ENCODE results near the gene FAM13C. TPM values are rescaled to one million over a fixed set of nuclear protein-coding genes. Genes with fewer than 3 reads are reported as not detected.

FAM13C gene
- total RNA-seq, 1 donor from 2014 or later = 7.8 TPM

DNA sequence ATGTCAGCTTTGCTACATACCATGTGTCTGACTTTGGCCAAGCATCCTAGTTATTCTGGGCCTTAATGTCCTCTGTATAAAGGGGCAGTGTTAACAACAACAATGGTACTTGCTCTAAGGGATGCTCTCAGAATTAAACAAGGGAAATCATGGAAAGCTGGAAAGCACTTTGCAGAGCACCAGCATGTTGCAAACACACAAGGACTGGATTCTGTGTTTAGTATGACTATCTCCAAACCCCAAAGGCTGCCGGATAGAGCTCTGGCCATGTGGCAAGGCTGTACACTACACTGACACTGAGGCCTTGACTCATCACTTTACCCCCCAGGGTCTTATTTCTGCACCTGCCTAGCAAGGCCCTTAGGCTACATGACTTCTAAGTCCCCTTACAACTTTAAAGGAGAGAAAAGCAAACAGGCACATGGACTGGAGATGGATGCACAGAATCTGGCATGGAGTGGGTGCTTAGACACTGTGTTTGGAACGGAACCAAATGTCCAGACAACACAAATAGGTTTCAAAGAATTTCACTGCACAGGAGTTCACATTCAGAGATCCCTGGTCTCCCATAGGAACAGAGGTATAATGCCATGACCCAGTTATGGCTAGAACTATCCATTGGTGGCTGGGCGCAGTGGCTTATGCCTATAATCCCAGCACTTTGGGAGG, 74.6 kb downstream of the FAM13C start:
- DNase-seq (ENCODE audit: missing footprints) (no peak), ATAC-seq (no peak)
- intact Hi-C loops (cut with DNase I) = no loop called here

- no peak for ATAC-seq
- no peak for DNase-seq (ENCODE audit: missing footprints)
- intact Hi-C loops (cut with DNase I) = no loop called here
Measured at GRCh38 chr10:59285848-59286247, 76.5 kb downstream of the FAM13C start.

DNA sequence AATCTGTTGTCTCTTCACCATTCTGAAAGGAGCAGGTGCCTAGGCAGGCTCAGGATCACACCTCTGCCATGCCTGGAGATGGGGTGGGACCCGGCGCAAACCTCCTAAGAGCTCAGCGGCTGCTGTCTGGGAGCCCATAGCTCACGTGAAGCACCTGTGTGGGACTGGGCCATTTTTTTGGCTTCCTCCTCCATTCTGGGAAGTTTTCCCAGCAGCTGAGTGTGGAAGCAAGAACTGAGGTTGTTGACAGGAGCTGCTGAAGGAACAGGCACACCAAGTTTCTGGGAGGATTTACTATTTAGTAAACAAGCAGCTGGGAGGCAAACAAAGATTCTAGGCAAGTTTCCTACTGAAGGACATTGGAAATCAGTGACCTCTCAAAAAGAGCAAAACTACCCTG, 77.3 kb downstream of the FAM13C start:
- ATAC-seq = no peak
- intact Hi-C loops (cut with DNase I) = no loop called here

DNA sequence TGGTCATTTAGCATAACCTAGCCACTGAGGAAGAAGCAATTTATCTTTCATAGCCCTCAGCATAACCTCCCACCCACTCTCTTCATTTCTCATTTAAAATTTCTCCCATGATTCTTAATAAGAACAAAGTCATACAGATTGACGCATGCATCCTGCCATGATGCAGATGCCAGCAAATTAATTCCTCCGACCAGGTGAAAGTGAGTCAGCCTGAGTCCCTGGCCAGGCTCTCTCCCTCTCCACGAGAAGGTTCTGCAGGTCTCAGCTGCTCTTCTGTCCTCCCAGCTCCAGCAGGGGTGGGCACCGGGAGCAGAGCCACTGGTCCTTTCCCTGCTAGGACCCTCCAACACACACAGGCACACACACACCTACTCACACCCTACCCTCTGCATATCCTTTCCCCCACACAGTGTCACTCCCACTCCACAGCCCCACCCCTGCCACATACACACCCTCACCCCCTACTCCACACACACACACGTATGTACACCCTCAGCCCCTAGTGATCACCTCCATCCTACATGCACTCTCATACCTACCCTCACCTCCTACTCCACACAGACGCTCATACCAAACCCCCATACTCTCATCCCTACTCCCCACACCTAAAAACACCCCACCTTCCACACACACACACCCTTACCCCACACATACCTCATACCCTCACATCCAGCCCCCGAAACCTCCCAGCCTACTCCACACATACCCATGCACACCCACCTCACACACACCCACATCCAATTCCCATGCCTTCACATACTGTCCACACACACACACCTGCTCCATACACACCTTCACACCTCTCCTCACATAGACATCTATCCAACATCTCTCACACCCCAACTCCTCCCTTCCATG, 78.0 kb downstream of the FAM13C start:
- no peak for ATAC-seq
- intact Hi-C loops (cut with DNase I) = no loop called here
- DNase-seq (ENCODE audit: missing footprints) = no peak

More for the DNA sequence above, 77.3 kb downstream of the FAM13C start:
- no peak for DNase-seq (ENCODE audit: missing footprints)

GRCh38 chr10:59283456-59284091, 78.8 kb downstream of the FAM13C start:
- no peak for ATAC-seq
- intact Hi-C loops (cut with DNase I) = no loop called here
- no peak for DNase-seq (ENCODE audit: missing footprints)

DNA sequence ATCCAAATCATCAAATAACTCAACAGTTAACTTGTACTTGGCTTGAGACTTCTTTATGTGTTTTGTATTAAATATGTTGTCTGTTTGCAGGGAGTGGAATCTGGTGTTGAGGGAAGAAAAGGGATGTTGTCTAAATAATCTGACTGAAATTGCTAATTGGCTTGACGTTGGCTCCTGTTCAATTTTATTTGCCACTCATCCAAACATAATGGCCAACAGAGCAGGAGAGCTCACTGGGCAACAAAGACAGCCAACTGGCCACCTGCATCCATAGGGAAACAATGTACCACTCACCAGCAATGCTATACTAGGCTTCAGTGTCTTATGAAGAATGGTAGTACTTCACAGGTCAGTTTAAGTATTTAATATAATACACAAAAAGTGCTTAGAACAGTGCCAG, 80.5 kb downstream of the FAM13C start:
- DNase-seq (ENCODE audit: missing footprints) = no peak
- intact Hi-C loops (cut with DNase I) = no loop called here
- no peak for ATAC-seq

- intact Hi-C loops (cut with DNase I) = no loop called here
- no peak for DNase-seq (ENCODE audit: missing footprints)
- no peak for ATAC-seq
Measured at GRCh38 chr10:59279991-59280505, 82.3 kb downstream of the FAM13C start.

GRCh38 chr10:59279476-59279875, 82.9 kb downstream of the FAM13C start:
- no peak for ATAC-seq
- intact Hi-C loops (cut with DNase I) = no loop called here
- no peak for DNase-seq (ENCODE audit: missing footprints)

DNA sequence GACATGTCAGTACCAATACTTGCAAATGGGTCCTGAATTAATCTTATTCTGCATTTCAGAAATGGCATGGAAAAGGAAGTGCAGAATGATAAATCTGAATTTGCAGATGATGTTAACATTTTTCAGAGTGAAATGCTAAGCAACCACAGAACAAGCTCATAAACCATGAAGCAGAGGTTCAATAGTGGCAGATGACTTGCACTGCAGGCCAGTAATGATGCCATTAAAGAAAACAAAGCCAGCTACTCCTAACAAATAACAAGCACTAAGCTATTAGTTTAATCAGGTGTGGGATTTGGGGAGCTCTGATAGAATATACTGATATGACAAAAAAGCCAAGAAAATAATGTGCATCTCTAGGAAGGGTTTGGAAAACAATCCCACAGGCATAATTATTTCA, 85.4 kb downstream of the FAM13C start:
- no peak for DNase-seq (ENCODE audit: missing footprints)
- intact Hi-C loops (cut with DNase I) = no loop called here
- ATAC-seq = no peak

- DNase-seq (ENCODE audit: missing footprints) = no peak
- intact Hi-C loops (cut with DNase I) = no loop called here
- ATAC-seq = no peak
Measured at GRCh38 chr10:59276133-59276532, 86.2 kb downstream of the FAM13C start.

- ATAC-seq = no peak
- DNase-seq (ENCODE audit: missing footprints) = no peak
- intact Hi-C loops (cut with DNase I) = no loop called here
Measured at GRCh38 chr10:59273445-59273844, 88.9 kb downstream of the FAM13C start.

GRCh38 chr10:59272061-59272460, 90.3 kb downstream of the FAM13C start:
- no peak for DNase-seq (ENCODE audit: missing footprints)
- ATAC-seq = no peak
- intact Hi-C loops (cut with DNase I) = no loop called here

DNA sequence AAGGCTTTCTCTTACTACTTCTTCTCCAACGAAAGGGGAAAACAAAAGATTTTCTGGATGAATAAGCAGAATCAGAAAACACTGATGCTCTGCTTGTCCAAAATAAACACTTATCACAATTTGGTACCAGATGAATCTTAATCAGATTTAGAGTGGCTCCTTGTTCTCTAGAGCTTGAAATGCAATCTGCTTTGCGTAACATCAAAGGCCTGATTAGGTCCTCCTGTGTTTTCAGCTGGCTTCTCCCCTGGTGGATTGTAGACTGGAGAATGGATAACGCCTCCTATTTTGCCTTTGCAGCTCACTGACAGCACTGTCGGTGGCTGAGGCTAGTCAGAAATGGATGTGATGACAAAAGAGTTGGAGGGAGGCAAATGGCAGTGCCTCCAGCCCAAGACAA, 91.2 kb downstream of the FAM13C start:
- intact Hi-C loops (cut with DNase I) = no loop called here
- DNase-seq (ENCODE audit: missing footprints) (no peak), ATAC-seq (no peak)

DNA sequence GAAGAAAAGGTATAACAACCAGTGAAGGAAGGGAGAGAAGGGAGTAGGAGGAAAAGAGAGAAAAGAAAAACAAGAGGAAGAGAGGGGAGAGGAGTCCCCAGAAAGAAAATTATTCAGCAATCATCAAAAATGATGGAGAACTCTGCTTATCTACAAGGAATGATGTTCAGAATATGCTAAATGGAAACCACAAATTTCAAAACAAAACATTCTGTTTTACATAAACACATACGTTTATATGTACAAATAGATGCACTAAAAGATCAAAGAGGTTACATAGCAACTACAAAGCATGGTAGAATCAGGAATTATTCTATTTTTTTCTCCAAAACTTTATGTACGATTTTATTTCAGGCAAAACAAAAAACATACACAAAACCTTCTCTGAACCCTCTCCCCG, 91.9 kb downstream of the FAM13C start:
- intact Hi-C loops (cut with DNase I) = no loop called here
- ATAC-seq = no peak
- DNase-seq (ENCODE audit: missing footprints) = no peak

DNA sequence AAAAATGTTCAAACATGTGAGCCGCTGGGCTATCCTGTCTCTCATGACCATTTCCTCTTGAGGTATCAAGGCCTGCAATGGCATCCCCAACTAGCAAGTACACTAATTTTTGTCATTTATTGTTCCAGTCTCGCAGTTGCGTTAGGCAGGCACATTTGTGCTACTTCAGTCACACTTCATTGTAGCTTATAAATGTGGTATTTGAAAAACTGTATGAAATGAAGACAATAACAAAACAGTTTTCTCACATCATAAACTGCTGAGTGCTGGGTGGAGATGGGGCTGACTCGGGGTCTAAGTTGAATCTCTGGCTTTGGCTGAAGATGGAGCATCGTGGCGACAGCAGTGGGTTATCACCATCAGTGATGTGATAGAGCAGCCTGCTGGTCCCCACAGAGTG, 92.7 kb downstream of the FAM13C start:
- no peak for ATAC-seq
- intact Hi-C loops (cut with DNase I) = no loop called here
- no peak for DNase-seq (ENCODE audit: missing footprints)

DNA sequence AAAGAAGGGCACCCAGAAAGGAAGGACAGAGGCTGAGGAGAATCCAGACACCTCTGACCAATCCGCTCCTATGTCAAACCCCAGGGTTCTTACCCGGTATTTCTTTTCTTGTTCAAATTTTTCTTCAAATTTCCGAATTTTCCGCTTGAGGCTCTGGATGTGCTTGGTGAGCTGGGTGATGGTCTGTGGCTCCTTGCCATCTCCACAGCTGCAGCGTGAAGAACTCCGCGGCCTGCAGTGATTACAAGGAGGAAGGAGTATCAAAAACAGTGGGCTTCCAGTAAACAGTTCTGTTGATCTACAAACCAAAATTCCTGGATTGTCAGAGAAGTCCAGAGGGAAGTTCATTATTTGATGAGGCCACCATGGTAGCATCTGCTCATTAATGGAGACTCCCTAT, 93.9 kb downstream of the FAM13C start:
- DNase-seq (ENCODE audit: missing footprints) = no peak
- ATAC-seq = no peak
- intact Hi-C loops (cut with DNase I) = no loop called here

DNA sequence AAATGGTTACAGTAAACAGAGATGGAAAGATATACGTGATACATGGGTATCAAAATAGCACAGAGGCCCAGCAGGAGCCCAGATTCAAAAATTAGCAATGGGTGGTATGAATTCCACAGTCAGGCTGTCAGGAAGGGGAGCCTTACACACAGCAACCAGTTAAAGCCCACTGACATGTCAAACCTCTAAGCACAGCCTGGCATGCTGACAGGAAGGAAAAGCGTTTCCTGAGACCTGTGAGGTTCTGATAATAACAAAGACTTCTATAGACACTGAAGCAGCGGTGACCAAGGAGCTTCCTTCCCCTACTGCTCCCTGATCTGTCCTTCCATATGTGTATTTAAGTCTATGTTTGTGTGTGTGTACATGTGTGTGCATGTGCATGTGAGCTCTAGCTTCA, 96.0 kb downstream of the FAM13C start:
- intact Hi-C loops (cut with DNase I) = no loop called here
- DNase-seq (ENCODE audit: missing footprints) = no peak
- no peak for ATAC-seq

DNA sequence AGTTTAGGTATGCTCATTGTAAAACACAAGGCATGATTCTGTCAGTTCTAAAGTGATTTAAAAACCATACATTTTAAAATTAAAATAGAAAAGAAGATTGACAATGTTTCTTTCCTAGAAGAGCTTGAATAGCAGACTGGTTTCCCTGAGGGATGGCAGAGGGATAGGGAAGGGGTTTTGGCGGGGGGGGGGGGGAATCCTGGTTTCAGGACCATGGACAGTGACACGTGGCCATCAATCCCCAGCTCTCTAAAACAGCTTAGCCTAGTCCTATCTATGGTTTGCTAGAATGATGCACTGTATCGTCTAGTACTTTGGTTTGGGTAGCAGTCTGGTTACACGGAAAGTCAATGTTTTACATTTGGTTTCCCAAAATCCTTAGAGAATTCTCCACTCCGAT, 97.2 kb downstream of the FAM13C start:
- ATAC-seq = no peak
- DNase-seq (ENCODE audit: missing footprints) = no peak
- intact Hi-C loops (cut with DNase I) = no loop called here

DNA sequence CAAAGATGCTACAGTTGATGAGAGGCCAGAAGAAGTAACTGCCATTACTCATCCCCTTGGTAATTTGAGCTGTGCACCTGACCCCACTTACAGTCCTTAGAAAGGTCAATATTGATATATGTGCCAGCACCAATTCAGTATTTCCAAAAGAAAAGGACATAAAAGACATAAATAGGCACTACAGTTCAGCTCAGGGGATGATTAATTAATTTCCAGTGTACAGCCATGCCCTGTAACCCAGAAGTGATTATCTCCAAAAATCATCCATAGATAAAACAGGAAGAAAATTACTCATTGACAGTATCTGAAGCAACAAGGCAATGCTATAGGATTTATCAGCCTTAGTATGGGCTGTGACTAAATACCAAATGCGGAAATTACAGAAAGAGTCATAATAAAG, 103.5 kb downstream of the FAM13C start:
- intact Hi-C loops (cut with DNase I) = no loop called here
- ATAC-seq (no peak), DNase-seq (ENCODE audit: missing footprints) (no peak)

GRCh38 chr10:59257224-59257623, 105.1 kb downstream of the FAM13C start:
- intact Hi-C loops (cut with DNase I) = no loop called here
- no peak for DNase-seq (ENCODE audit: missing footprints)
- ATAC-seq = no peak
